Neural crest cell (in vitro differentiated cells): Measurements from ENCODE around the gene FHIT. TPM values are rescaled to one million over a fixed set of nuclear protein-coding genes. Genes with fewer than 3 reads are reported as not detected.

Source experiments
- DNase-seq: peaks from one replicate; pipeline ENCODE4 v3.0.0; 2021; ENCODE audit warnings: low read depth, mixed read lengths, low spot score
- H3K27ac Mint-ChIP-seq: one replicate; pipeline ENCODE4 v1.8.0; 2021; ENCODE audit warnings: mild to moderate bottlenecking, mixed read lengths; ENCODE audit not compliant: unreplicated experiment
- H3K27me3 Mint-ChIP-seq: 2 replicates; pipeline ENCODE4 v1.8.0; 2021; ENCODE audit warnings: low read depth, mild to moderate bottlenecking, mixed read lengths
- H3K36me3 Mint-ChIP-seq: 2 replicates; pipeline ENCODE4 v1.8.0; 2021; ENCODE audit warnings: low read depth, mild to moderate bottlenecking, mixed read lengths
- H3K4me1 Mint-ChIP-seq: 2 replicates; pipeline ENCODE4 v1.8.0; 2021; ENCODE audit warnings: mixed read lengths
- H3K4me3 Mint-ChIP-seq: one replicate; pipeline ENCODE4 v1.8.0; 2021; ENCODE audit warnings: mild to moderate bottlenecking, mixed read lengths
- H3K9me3 Mint-ChIP-seq: 2 replicates; pipeline ENCODE4 v1.8.0; 2021; ENCODE audit warnings: mixed read lengths
- CTCF ChIP-seq: fragments of 200-600 bp; sonication (generic); conservative IDR thresholded peaks from 2 replicates; pipeline ENCODE4 v1.5.0; 2021; ENCODE audit warnings: antibody characterized with exemption, mild to moderate bottlenecking
- total RNA-seq: library from RNA; stranded (reverse); gene quantifications from 2 replicates; pipeline ENCODE4 v1.2.1, GENCODE V29; 2021

FHIT gene
- total RNA-seq, 1 donor from 2014 or later: 5.2 TPM

- no peak overlapping the region for H3K4me3 Mint-ChIP-seq
- no peaks in the 10 kb centered on the region for H3K27me3 Mint-ChIP-seq
- H3K4me1 Mint-ChIP-seq: peaks cover 5% of the 10 kb centered on the region
- TF ChIP-seq CTCF: no peak
- no peaks in the 10 kb centered on the region for H3K36me3 Mint-ChIP-seq
- peaks cover 3% of the 10 kb centered on the region for H3K9me3 Mint-ChIP-seq
- DNase-seq: no peak
- H3K27ac Mint-ChIP-seq: no peak overlapping the region
These were observed 334.7 kb downstream of the FHIT start for GRCh38 chr3:60916546-60916945.

GRCh38 chr3:60913474-60913873, 337.8 kb downstream of the FHIT start:
- TF ChIP-seq CTCF: no peak
- H3K9me3 Mint-ChIP-seq: peaks cover 5% of the 10 kb centered on the region
- H3K27ac Mint-ChIP-seq: no peak overlapping the region
- peaks cover 11% of the 10 kb centered on the region for H3K4me1 Mint-ChIP-seq
- DNase-seq: no peak
- no peak overlapping the region for H3K4me3 Mint-ChIP-seq
- peaks cover 3% of the 10 kb centered on the region for H3K36me3 Mint-ChIP-seq
- H3K27me3 Mint-ChIP-seq: no peaks in the 10 kb centered on the region

GRCh38 chr3:60912876-60913275, 338.4 kb downstream of the FHIT start:
- Mint-ChIP-seq H3K4me3 (no peak overlapping the region), H3K27ac (no peak overlapping the region), H3K36me3 (peaks cover 3% of the 10 kb centered on the region), H3K4me1 (peaks cover 14% of the 10 kb centered on the region), H3K27me3 (no peaks in the 10 kb centered on the region), H3K9me3 (peaks cover 5% of the 10 kb centered on the region)
- DNase-seq: no peak
- no peak for TF ChIP-seq CTCF

GRCh38 chr3:60912142-60912541, 339.1 kb downstream of the FHIT start:
- H3K9me3 Mint-ChIP-seq: peaks cover 5% of the 10 kb centered on the region
- H3K27ac Mint-ChIP-seq: no peak overlapping the region
- peaks cover 14% of the 10 kb centered on the region for H3K4me1 Mint-ChIP-seq
- peaks cover 3% of the 10 kb centered on the region for H3K36me3 Mint-ChIP-seq
- DNase-seq: no peak
- no peak for TF ChIP-seq CTCF
- no peaks in the 10 kb centered on the region for H3K27me3 Mint-ChIP-seq
- H3K4me3 Mint-ChIP-seq: no peak overlapping the region

GRCh38 chr3:60909526-60909925, 341.7 kb downstream of the FHIT start:
- Mint-ChIP-seq H3K36me3 (peaks cover 3% of the 10 kb centered on the region), H3K4me1 (peaks cover 14% of the 10 kb centered on the region), H3K27ac (no peak overlapping the region), H3K9me3 (peaks cover 3% of the 10 kb centered on the region), H3K4me3 (no peak overlapping the region), H3K27me3 (no peaks in the 10 kb centered on the region)
- no peak for DNase-seq
- no peak for TF ChIP-seq CTCF

- Mint-ChIP-seq H3K9me3 (no peaks in the 10 kb centered on the region), H3K27ac (no peak overlapping the region), H3K4me1 (peaks cover 6% of the 10 kb centered on the region), H3K4me3 (no peak overlapping the region), H3K27me3 (no peaks in the 10 kb centered on the region), H3K36me3 (peaks cover 2% of the 10 kb centered on the region)
- no peak for DNase-seq
- TF ChIP-seq CTCF: no peak
These were observed 345.0 kb downstream of the FHIT start for GRCh38 chr3:60906283-60906682.
